NCI-H748 (cell line): Measurements from ENCODE around the gene AGPS.
"Not testable (repeated sequence)": the region's sequence is repeated elsewhere in the genome, so short reads cannot be mapped to it uniquely, and the experiment has no call there.

Experiments
- DNase-seq: peaks from one replicate; lab custom pipeline; 2025; ENCODE audit not compliant: unreplicated experiment; lab: John Stamatoyannopoulos, UW

Gene AGPS

DNA sequence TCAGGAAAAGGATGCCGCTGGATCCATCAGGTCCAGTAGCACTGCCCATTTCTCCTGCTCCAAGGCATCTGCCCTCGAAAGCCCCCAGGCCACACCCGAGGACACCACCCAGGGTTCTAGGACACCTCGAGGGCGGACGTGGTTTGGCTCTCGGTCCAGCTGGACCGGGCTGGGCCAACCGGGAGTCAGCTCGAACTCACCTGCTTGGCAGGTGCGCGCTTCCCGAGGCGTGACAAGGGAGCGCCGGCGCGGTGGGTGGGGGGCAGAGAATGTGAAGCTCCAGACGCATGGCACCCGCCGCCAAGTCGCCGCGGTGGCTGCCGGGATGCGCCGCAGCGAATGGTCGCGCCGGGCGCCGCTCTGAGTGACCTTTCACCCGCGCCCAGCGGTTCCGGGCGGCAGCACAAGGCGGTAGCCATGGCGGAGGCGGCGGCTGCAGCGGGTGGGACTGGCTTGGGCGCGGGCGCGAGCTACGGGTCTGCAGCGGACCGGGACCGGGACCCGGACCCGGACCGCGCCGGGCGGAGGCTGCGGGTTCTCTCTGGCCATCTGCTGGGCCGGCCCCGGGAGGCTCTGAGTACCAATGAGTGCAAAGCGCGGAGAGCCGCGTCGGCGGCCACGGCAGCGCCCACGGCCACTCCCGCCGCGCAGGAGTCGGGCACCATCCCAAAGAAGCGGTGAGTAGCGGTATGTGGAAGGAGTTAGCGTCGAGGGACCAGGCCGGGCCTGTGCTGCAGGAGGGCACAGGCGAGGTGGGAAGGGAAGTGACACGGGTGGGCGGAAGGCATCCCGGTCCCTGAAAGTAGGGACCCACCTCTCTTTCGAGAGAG is at the start of gene AGPS:
AGPS (plus strand) TSS at position 401 of the 830 bp plus-strand sequence; CDS start at position 418, 17 bp downstream.
- peak; percentile 89 for DNase-seq

DNA sequence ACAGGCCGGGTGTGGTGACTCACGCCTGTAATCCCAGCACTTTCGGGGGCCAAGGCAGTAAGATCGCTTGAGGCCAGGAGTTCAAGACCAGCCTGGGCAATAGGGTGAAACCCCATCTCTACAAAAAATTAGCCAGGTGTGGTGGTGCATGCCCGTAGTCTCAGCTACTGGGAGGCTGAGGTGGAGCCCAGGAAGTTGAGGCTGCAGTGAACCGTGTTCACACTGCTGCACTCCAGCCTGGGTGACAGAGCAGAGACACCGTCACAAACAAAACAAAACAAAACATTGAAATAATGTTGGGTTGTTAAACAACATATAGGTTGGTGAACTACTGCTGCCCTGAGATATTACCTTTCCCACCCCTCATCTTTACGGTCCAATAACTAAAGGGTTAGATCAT is 48.8 kb upstream of the AGPS start:
- DNase-seq, result no peak

DNA sequence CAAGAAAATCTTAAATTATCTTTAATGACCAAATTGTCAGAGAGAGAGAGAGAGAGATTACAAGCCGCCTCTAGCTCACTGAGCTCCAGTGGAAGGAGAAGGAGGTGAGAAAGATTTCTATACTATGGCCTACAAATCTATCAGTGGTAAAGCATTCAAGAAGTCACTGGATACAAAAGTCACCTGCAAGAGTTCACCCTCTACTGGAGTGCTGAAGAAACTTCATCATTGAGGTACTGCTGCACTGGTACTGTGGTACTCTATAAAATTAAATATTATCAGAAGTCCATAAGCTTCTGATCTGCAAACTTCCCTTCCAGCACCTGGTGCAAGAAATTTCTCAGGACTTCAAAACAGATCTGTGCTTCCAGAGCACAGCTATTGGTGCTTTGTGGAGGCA is 48.3 kb upstream of the AGPS start:
- DNase-seq, result no peak

DNA sequence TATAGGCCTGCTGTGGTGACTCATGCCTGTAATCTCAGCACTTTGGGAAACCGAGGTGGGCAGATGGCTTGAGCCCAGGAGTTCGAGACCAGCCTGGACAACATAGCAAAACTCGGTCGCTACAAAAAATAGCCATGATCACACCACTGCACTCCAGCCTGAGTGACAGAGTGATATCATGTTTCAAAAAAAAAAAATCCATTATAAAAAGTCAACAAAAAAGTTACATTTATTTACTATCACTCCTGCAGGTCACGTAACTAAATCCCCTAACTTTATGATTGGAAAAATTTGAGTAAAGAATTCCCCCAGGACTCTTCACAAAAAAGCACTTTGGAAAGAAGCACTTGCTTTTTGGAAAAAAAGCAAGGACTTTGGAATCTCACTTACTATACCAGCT is 46.4 kb upstream of the AGPS start:
- DNase-seq, result no peak

DNA sequence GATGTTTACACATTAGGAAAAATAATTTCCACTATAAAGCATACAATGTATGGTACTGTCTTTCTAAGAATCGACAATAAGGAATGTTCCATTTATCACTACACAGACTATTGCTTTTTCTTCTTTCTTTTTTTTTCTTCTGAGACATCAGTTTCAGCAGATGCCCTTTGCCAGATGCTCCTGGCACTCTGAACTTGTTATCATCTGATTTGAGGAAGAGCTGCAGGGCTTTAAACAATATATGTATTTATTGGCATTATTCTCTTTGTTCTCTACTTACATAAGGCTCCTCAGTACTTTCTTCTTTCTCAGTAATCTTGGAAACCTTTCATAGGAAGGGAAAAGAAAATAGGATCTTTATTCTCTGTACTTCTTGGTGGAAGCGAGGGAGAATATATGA is 45.0 kb upstream of the AGPS start:
- DNase-seq, result no peak

DNA sequence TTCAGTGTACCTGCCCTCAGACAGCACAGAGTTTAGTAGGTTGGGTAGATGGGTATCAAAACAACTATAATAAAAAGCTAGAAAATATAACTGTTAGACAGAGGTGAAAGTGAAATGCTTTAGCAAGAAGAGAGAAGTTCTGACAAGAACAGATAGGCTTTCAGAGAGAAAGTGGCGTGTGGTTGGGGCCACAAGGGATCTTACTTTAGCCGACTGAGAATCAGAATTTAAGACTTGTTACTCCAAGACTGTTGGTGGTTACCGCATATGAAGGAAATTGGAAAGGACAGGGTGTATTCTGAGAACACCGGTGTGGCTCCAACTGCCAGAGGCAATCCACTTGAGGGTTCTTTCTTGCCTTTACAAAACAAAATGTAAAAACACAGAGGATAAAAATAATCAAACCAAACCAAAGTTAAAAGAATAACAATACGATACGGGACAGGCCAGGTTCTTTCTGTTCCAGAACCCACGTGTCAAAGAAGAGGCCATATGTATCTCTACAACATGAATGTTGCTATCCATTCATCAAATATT is 44.4 kb upstream of the AGPS start:
- DNase-seq, result no peak

DNA sequence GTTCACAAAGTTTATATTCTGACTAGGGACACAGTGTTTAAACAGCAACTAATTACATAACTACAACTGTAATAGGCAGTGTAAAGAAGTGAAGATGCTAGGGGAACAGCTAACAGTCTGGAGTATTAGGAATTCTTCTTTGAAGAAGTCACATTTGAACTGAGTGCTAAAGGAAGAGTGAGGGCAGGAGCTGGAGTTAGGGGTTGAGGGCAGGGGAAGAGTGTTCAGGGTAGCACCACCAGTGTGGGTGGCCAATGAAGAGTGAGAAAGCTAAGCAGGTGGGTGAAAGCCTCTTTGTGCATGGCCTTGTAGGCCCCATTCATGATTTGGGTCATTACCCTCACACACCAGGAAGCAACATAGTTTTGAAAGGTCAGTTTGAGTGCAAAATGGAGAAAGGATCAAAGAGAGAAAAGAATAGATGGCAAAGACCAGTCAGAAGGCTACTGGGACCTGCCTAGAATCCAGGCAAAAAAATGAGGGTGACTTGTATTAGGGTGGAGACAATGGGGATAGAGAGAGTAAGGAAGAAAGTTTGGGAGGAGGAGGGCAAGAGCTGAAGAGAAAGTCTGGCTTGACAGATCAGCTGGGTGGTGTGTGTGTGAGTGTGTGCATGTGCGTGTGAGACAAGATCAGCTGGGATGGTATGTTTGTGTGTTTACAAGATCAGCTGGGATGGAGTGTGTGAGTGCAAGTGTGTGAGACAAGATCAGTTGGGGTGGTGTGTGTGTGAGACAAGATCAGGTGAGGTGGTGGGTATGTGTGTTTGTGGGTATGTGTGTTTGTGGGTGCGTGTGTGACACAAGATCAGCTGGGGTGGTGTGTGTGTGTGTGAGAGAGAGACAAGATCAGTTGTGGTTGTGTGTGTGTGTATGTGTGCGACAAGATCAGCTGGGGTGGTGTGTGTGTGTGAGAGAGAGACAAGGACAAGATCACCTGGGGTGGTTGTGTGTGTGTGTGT is 43.6 kb upstream of the AGPS start:
- DNase-seq, result no peak

DNA sequence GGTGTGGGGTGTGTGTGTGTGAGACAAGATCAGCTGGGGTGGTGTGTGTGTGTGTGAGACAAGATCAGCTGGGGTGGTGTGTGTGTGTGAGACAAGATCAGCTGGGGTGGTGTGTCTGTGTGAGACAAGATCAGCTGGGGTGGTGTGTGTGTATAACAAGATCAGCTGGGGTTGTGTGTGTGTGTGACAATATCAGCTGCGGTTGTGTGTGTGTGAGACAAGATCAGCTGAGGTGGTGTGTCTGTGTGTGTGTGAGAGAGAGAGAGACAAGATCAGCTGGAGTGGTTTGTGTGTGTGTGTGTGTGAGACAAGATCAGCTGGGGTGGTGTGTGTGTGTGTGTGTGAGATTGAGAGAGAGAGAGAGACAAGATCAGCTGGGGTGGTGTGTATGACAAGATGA is 41.9 kb upstream of the AGPS start:
- DNase-seq, result not testable (repeated sequence)

DNA sequence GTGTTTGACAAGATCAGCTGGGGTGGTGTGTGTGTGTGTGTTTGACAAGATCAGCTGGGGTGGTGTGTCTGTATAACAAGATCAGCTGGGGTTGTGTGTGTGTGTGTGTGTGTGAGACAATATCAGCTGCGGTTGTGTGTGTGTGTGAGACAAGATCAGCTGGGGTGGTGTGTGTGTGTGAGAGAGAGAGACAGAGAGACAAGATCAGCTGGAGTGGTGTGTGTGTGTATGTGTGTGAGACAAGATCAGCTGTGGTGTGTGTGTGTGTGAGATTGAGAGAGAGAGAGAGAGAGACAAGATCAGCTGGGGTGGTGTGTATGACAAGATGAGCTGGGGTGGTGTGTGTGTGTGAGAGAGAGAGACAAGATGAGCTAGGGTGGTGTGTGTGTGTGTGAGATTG is 41.5 kb upstream of the AGPS start:
- DNase-seq, result not testable (repeated sequence)

DNA sequence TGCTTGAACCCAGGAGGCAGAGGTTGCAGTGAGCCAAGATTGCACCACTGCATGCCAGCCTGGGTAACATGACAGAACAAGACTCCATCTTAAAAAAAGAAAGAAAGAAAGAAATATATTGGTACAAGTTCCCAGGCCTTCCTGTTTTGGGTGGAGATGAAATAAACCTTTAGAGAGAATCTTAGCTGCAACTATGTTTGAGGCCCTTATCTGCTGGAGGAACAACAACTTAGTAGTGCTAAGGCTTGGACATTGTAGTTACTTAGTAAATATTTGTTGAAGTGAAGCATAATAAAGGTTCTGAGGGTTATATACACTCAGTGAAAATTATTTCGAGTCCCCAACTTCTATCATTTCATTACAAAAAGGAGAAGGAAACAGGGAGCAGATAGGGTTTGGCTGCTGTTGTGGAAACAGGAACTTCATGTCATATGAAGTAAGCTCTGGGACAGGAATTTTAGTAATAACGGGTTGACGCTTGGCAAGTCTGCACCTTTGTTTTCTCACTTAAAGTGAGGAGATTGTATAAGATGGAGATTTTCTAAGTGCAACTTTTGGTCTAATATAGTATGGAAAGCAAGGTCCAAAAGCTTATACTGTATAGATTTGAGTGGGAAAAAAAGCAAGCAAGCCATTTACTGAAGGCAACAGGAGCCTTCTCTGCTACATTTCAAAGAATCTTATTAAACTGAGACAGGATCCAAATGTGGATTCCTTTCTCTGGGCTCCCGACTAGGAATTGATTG is 40.0 kb upstream of the AGPS start:
- no peak for DNase-seq

DNA sequence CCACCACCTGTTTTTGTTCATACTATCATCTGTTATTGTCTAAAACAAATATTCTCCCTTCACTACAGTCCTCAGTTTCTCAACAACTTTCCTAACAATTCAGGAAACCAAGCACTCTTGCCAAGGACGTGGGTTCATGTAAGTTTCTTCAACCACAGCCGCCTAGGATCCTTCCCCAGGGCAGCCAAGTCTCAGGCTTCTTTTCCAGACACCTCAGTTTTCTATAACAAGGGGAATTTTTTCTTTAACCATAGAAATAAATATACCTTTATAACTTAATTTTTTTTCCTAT is 39.4 kb upstream of the AGPS start:
- no peak for DNase-seq

DNA sequence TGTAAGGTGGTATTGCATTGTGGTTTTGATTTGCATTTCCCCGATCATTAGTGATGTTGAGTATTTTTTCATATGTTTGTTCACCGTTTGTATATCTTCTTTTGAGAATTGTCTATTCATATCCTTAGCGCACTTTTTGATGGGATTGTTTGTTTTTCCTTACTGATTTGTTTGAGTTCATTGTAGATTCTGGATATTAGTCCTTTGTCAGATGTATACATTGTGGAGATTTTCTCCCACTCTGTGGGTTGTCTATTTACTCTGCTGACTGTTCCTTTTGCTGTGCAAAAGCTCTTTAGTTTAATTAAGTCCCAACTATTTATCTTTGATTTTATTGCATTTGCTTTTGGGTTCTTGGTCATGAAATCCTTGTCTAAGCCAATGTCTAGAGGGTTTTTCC is 38.0 kb upstream of the AGPS start:
- DNase-seq, result peak; percentile 70

DNA sequence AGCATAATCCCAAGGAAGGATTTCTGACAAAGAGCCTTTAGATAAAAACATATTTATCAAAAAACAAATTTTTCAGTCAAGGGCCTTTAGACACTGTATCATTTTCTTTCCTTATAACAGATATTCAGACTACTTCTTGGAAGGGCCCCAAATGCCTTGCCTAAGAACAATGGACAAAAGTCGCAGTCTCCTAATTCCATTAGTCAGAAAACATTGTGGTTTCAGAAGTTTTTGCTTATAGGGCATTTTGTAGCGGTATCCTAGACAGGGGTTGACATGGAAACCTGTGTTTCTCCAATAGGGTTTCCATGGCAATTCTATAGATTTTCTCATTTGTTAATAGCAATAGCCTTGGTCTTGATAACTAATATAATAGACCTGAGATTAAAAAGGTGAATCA is 36.7 kb upstream of the AGPS start:
- no peak for DNase-seq

DNA sequence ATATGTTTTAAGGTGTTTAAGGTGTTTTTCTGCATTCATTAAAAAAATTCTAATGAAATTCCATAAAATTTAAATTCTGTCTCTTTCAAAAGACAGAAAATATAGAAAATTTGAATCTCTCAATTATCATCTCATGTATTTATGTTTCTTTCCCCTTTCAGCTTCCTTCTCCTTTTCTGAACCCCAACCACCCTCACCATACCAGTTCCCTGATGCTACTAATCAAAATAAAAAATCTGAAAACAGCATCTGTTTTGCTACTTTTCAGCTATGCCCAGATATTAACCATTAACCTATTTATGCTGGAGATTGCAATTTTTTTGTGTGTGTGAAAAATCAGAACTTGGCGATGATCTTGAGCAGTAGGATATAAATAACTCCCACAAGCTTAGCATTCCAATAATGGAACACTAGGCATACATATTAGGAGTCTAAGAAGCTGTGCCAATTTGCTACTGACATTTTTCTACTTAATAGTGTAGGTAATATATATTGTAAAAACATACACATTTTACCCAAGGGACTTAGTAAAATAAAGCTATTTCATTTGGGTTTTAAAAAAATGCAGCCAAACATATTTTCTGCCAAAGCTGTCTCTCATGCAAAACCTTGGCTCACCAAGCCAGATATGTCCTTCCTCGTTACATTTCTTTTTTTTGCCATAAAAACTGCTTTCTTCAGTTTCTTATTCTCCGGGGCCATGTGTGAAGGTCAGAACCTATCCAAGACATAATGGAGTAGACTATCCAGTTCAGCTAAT is 32.6 kb upstream of the AGPS start:
- DNase-seq, result no peak

DNA sequence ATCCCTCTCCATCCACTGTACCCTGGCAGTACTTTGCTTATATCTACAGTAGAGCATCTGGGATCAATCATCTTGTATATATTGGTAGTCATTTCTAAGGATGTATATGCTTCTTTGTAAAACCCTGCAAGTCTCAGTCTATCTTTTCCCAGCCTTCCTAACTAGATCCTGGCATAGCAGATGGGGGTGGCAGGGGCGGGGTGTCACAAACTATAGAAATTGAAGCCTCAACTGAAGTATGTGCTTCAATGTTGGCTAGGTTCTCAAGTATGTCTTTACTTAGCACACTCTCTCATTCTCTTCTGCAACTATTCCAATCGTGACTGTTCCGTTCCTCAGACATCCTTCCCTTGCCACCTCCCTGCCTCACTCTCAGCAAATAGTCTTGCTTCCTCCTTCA is 30.1 kb upstream of the AGPS start:
- DNase-seq, result no peak

DNA sequence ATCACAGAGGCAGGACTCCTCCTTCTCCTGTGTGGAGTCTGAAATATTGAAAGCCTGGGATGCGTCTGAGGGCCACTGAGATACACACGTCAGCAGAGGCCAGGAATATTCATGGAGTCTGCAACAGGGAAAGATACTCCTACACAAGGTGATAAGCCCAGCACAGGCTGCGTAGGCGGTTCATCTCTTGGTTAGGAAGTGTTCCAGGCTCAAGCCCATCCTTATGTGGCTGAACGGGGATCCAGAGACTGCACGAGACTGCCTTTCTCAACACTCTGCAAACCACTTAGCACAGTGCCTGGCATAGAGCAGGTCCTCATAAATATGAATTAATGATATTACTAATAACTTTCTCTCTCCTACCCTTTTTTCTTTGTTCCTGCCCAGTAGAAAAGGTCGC is 29.2 kb upstream of the AGPS start:
- no peak for DNase-seq

DNA sequence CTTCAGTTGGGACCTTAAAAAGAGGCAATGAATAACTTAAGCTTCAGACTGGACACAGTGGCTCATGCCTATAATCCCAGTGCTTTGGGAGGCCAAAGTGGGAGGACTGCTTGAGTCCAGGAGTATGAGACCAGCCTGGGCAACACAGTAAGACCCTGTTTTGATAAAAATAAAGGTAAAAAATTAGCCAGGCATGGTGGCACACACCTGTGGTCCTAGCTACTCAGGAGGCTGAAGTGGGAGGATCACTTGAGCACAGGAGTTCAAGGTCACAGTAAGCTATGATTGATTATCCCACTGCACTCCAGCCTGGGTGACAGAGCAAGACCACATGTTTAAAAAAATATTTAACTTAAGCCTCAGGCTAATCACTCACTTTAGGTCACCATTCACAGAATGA is 26.8 kb upstream of the AGPS start:
- DNase-seq, result not testable (repeated sequence)

DNA sequence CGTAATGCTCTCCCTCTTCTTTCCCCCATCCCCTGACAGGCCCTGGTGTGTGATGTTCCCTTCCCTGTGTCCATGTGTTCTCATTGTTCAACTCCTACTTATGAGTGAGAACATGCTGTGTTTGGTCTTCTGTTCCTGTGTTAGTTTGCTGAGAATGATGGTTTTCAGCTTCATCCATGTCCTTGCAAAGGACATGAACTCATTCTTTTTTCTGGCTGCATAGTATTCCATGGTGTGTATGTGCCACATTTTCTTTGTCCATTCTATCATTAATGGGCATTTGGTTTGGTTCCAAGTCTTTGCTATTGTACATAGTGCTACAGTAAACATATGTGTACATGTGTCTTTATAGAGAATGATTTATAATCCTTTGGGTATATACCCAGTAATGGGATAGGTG is 24.6 kb upstream of the AGPS start:
- DNase-seq, result not testable (repeated sequence)

DNA sequence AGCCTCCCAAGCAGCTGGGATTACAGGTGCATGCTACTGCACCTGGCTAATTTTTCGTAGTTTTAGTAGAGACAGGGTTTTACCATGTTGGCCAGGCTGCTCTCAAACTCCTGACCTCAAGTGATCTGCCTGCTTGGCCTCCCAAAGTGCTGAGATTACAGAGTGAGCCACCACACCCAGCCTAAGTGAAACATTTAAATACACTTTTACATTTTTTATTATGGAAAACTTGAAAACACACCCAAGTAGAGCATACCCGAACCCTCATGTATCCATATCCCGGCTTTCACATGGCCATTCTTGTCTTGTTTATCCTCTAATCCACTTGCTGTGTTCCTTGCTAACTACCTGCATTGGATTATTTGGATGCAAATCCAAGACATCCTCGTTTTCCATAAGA is 13.2 kb upstream of the AGPS start:
- DNase-seq, result no peak

DNA sequence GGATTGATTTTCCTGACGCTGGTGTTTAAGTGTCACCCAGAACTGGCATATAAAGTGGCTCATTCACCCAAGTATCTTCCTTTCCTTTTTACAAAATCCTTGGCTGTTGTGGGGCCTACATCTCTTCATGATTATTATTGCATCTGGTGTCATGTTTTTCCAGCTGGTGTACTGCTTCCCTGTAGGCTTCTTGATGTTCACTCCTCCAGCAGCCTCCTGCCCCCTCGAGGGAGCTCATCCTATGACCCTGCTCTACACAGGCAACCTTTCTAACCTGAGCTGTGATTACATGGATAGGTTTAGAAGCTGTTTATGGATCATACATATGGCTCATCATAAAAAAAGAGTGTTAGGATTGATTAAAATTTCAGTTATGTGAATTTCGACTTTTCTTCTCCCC is 12.4 kb upstream of the AGPS start:
- DNase-seq, result no peak

DNA sequence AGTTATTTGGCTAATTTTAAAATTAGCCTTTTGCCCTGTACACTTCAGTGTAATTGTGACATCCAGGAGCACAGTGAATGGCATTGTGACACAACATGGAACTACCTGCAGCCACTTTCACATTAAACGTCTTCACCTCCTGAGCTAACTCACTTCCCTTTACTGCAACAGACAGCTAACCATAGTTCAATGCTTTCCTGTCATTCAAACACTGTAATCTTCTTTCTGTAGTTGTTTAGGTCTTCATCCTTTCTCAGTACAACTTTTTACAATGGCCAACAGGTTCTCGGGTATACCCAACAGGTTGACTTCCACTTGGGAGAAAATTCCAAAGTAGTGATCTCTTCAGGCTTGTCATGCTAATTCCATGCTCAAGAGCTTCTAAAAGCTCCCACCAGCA is 8.6 kb upstream of the AGPS start:
- DNase-seq, result no peak
